HepG2 (cell line): Measurements from ENCODE around the gene C1RL. TPM values are rescaled to one million over a fixed set of nuclear protein-coding genes. Genes with fewer than 3 reads are reported as not detected.
A peak's percentile ranks its signal among the peaks of the same experiment; 100 is the strongest.

ENCODE experiments used
- ARNT ChIP-seq: fragments of 450-650 bp; IDR thresholded peaks from 2 replicates; pipeline ENCODE4 v1.6.1; 2017
- ATF4 ChIP-seq, 2 experiments: fragments of 450-650 bp in 1 of 2; sonication (generic) in 1 of 2; formaldehyde crosslinking; IDR thresholded peaks; 2 replicates each; pipeline versions ENCODE4 v1.5.0 to v1.8.0; 2020 to 2022; ENCODE audit warnings: mild to moderate bottlenecking in 1 of 2, missing genetic modification reagents in 1 of 2
- BRCA1 ChIP-seq: sonication (generic); formaldehyde crosslinking; IDR thresholded peaks from 2 replicates; pipeline ENCODE4 v1.4.0; 2020; ENCODE audit warnings: missing genetic modification reagents
- CBX1 ChIP-seq: IDR thresholded peaks from one replicate; pipeline ENCODE4 v1.6.1; 2016; ENCODE audit warnings: antibody characterized with exemption, low read depth
- CEBPG ChIP-seq: IDR thresholded peaks from 2 replicates; pipeline ENCODE4 v1.6.1; 2016
- DDIT3 ChIP-seq: sonication (generic); formaldehyde crosslinking; IDR thresholded peaks from 2 replicates; pipeline ENCODE4 v1.4.0; 2020; ENCODE audit warnings: mild to moderate bottlenecking, missing genetic modification reagents
- DMAP1 ChIP-seq: IDR thresholded peaks from 2 replicates; pipeline ENCODE4 v1.6.1; 2016
- GMEB1 ChIP-seq: sonication (generic); formaldehyde crosslinking; IDR thresholded peaks from 2 replicates; pipeline ENCODE4 v1.5.1; 2020; ENCODE audit warnings: missing genetic modification reagents, mild to moderate bottlenecking, borderline replicate concordance
- HHEX ChIP-seq: IDR thresholded peaks from 2 replicates; pipeline ENCODE4 v1.6.1; 2016; ENCODE audit warnings: control low read depth
- HIVEP1 ChIP-seq: sonication (generic); formaldehyde crosslinking; IDR thresholded peaks from 2 replicates; pipeline ENCODE4 v1.4.0; 2020; ENCODE audit warnings: mild to moderate bottlenecking, missing genetic modification reagents
- HMGA1 ChIP-seq: sonication (generic); formaldehyde crosslinking; conservative IDR thresholded peaks from 2 replicates; pipeline ENCODE4 v1.4.0; 2020; ENCODE audit warnings: missing genetic modification reagents
- HNRNPUL1 ChIP-seq: fragments of 200-400 bp; formaldehyde crosslinking; IDR thresholded peaks from 2 replicates; pipeline ENCODE4 v1.6.1; 2017; ENCODE audit warnings: low read depth, mild to moderate bottlenecking, low read length, moderate library complexity
- KDM1A ChIP-seq: IDR thresholded peaks from 2 replicates; pipeline ENCODE4 v1.6.1; 2016; ENCODE audit warnings: missing compliant biosample characterization
- KDM6A ChIP-seq: IDR thresholded peaks from 2 replicates; pipeline ENCODE4 v1.6.1; 2016; ENCODE audit warnings: low read depth
- NR2F6 ChIP-seq, 2 experiments: IDR thresholded peaks; 2 replicates each; pipeline ENCODE4 v1.6.1; 2016; ENCODE audit warnings: antibody characterized with exemption in 1 of 2, mild to moderate bottlenecking in 1 of 2
- RCOR2 ChIP-seq: IDR thresholded peaks from 2 replicates; pipeline ENCODE4 v1.6.1; 2016; ENCODE audit warnings: missing biosample characterization, missing genetic modification reagents
- SKI ChIP-seq: fragments of 450-650 bp; IDR thresholded peaks from one replicate; pipeline ENCODE4 v1.6.1; 2018; ENCODE audit warnings: mild to moderate bottlenecking; ENCODE audit not compliant: partially characterized antibody
- UBTF ChIP-seq: sonication (generic); formaldehyde crosslinking; IDR thresholded peaks from 2 replicates; pipeline ENCODE4 v1.4.0; 2020; ENCODE audit warnings: mild to moderate bottlenecking, missing genetic modification reagents
- ZBTB14 ChIP-seq: sonication (generic); formaldehyde crosslinking; IDR thresholded peaks from 2 replicates; pipeline ENCODE4 v1.4.0; 2020; ENCODE audit warnings: missing genetic modification reagents
- ZBTB46 ChIP-seq: sonication (generic); formaldehyde crosslinking; IDR thresholded peaks from 2 replicates; pipeline ENCODE4 v1.4.0; 2020; ENCODE audit warnings: mild to moderate bottlenecking, missing genetic modification reagents, borderline replicate concordance
- ZNF12 ChIP-seq: sonication (generic); formaldehyde crosslinking; IDR thresholded peaks from 2 replicates; pipeline ENCODE4 v1.5.0; 2020; ENCODE audit warnings: missing genetic modification reagents
- ZNF207 ChIP-seq: fragments of 450-650 bp; IDR thresholded peaks from 2 replicates; pipeline ENCODE4 v1.6.1; 2016; ENCODE audit warnings: antibody characterized with exemption, borderline replicate concordance
- ZNF703 ChIP-seq: sonication (generic); formaldehyde crosslinking; IDR thresholded peaks from 2 replicates; pipeline ENCODE4 v1.5.1; 2020; ENCODE audit warnings: missing genetic modification reagents, mild to moderate bottlenecking, moderate library complexity, borderline replicate concordance
- polyA plus RNA-seq, 8 experiments: library from polyadenylated mRNA; depleted of rRNA in 3 of 8; stranded (reverse) in 7 of 8; unstranded in 1 of 8; fragments of >200 nt; fragmentation: Illumina TruSeq in 4 of 8; extraction: Trizol in 4 of 8; gene quantifications; 2 replicates each; pipeline versions ENCODE4 v1.2.1 to v1.2.3, GENCODE V29; 2011 to 2016; ENCODE audit warnings: low read depth in 4 of 8, missing spikeins in 1 of 8, mixed read lengths in 1 of 8; ENCODE audit not compliant: insufficient read depth in 1 of 8
- total RNA-seq, 5 experiments: library from RNA; depleted of rRNA; stranded (reverse); fragments of >200 nt; fragmentation: Illumina TruSeq; extraction: Trizol; gene quantifications; 2 replicates each; pipeline ENCODE4 v1.2.3, GENCODE V29; 2016; ENCODE audit warnings: low read depth in 1 of 5

The C1RL gene
- total and polyA plus RNA-seq, 2 of the 13 experiments (the other 11 are each of a cell fraction or from before 2014, with no cell fraction given), result 28.9 to 53.1 TPM

- TF ChIP-seq ATF4 (CRISPR knock-in tag; IDR thresholded peaks at IDR 0.05) (no peak), ZNF703 (CRISPR knock-in tag) (no peak), KDM6A (CRISPR knock-in tag) (peak; percentile 34; the same call in 1 of the 2 replicates), HMGA1 (no peak), HIVEP1 (CRISPR knock-in tag) (no peak), ZNF207 (no peak), NR2F6 (IDR thresholded peaks at IDR 0.05) (peak; percentile 93), NR2F6 (CRISPR knock-in tag; IDR thresholded peaks at IDR 0.05) (peak; percentile 91), UBTF (CRISPR knock-in tag) (no peak), ZNF12 (CRISPR knock-in tag) (no peak), ZBTB14 (CRISPR knock-in tag) (no peak), KDM1A (no peak), HNRNPUL1 (no peak), ZBTB46 (CRISPR knock-in tag) (no peak), DDIT3 (CRISPR knock-in tag) (no peak), CEBPG (no peak), SKI (no peak), ARNT (no peak), CBX1 (no peak), HHEX (CRISPR knock-in tag) (no peak), BRCA1 (CRISPR knock-in tag) (no peak), GMEB1 (CRISPR knock-in tag) (0 out of 2 replicates have a peak, but pooled peaks have one; percentile 12), RCOR2 (CRISPR knock-in tag) (0 out of 2 replicates have a peak, but pooled peaks have one; percentile 53), DMAP1 (no peak)
Observed at GRCh38 chr12:7122811-7123769, 14.1 kb upstream of the C1RL start (continued).
